ENCODE measurements around the gene SLC29A1.

SLC29A1 gene

GRCh38 chr6:44237813-44238433, 14.5 kb downstream of the SLC29A1 start:
- peak; percentile 79 for DNase-seq

DNA sequence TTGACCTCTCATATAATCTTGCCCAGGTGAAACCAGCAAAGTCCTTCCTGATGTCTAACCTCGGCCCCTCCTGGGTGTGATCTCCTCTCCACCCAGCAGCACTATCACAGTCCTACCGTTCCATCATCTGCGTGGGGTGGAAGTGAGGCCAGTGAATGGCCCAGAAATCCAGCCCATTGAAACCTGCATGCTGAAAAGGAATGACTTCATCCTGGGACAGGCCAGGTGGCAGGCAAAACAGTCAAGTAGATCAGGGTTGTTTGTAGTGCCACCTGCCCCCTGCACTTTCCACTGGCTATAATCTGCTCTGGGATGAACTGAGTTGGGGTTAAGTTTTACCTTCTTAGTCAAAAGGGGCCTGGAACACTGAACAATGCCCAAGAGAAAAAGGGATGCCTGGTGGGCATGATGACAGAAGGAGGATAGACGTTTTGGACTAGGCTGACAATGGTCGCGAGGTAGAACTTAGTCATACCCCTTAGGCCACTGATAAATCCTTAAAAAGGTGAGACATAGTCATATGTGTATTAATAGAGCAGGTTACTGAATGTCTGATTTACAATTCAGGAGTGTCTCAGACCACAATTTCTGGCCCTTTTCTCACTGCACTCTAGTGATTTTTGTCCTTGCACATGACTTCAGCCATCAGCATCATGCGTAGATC, 15.4 kb downstream of the SLC29A1 start:
- no peak for DNase-seq

GRCh38 chr6:44243345-44243744, 19.9 kb downstream of the SLC29A1 start:
- DNase-seq = no peak

- no peak for DNase-seq
These were observed 22.1 kb downstream of the SLC29A1 start for GRCh38 chr6:44245391-44245911.

GRCh38 chr6:44245912-44246662, 22.7 kb downstream of the SLC29A1 start:
- DNase-seq = peak; percentile 65

DNA sequence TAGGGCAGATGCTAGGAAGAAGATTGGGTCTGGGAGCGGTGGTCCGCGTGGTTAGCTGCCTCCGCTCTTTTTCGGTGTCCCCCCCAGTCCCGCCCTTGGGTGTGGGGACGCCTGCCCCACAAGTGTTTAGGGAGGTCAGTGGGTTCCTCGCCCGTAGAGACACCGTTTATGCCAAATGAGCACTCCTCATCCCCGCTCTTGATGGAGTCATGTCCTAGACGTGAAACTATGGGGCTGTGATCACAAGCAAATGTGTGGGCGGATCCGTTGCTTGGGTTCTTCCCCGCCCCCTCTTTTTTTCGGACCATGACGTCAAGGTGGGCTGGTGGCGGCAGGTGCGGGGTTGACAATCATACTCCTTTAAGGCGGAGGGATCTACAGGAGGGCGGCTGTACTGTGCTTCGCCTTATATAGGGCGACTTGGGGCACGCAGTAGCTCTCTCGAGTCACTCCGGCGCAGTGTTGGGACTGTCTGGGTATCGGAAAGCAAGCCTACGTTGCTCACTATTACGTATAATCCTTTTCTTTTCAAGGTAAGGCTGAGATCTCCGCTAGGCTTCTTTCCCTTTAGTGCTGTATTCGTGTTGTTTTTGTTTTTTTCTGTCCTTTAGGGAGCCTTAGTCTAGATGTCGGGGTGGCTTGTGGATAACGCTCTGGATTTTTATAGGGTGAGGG, 23.4 kb downstream of the SLC29A1 start, which contains the start of gene HSP90AB1:
TSS of gene HSP90AB1 (plus strand) at position 439 of the 675 bp plus-strand sequence. CDS start 1,529 bp downstream, outside the sequence.
- peak; percentile 95 for DNase-seq

DNA sequence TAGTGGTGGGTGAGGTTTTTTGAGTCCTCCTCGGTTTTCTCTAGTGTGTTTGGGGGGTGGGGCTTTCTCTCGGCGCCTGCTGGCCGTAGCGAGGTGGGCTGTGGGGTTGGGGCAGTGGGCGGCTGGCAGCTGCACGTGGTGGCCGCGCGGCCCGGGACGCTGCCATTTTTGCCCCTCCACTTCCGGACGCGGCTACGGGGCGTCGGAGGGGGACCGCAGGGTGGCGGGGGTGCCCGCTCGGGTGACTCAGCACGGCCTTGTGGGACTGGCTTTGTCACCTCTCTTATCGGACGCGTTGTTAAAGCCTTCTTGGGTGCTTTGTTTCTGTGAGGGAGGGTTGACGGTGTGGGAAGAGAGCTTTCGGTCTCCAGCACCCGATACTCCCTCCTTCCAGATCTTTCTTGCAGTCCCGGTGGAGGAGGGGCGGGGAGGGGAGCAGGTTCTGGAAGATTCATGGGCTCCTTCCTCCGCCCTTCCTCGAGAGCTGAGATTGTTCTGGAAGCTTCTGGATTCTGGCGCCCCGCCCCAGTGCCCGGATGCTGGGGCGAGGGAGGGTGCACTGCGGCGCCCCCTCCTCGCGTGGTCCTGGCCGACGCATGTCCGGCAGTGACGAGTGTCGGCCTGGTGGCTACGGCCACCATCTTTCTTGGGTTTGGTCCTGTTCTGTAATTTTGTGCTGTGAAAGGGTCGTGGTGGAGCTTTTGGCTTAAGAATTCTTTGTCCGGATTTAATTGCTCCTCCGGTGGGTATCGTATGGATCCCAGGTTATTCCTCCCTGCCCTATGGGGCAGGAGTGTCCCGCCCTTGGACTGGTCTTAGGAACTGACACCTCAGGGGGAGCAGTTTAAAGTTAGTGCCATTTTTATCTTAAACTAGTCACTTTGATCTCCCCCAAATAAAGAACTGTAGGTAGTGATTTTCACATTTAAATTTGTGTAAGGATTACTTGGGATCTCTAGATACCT, 24.2 kb downstream of the SLC29A1 start:
- peak; percentile 82 for DNase-seq

DNA sequence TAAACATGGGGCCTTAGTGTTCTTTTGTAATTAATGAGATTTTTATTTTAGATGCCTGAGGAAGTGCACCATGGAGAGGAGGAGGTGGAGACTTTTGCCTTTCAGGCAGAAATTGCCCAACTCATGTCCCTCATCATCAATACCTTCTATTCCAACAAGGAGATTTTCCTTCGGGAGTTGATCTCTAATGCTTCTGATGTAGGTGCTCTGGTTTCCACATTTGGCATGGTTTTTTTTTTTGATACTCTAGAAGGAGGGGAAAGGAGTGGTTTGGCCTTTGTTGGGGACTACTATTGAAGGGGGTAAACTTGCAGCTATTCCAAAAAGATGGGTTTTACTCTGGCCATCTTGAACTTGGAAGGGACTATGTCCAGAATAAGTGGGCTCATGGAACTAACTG, 25.2 kb downstream of the SLC29A1 start:
- DNase-seq = no peak

- no peak for DNase-seq
These were observed 25.8 kb downstream of the SLC29A1 start for GRCh38 chr6:44249082-44249748.

DNA sequence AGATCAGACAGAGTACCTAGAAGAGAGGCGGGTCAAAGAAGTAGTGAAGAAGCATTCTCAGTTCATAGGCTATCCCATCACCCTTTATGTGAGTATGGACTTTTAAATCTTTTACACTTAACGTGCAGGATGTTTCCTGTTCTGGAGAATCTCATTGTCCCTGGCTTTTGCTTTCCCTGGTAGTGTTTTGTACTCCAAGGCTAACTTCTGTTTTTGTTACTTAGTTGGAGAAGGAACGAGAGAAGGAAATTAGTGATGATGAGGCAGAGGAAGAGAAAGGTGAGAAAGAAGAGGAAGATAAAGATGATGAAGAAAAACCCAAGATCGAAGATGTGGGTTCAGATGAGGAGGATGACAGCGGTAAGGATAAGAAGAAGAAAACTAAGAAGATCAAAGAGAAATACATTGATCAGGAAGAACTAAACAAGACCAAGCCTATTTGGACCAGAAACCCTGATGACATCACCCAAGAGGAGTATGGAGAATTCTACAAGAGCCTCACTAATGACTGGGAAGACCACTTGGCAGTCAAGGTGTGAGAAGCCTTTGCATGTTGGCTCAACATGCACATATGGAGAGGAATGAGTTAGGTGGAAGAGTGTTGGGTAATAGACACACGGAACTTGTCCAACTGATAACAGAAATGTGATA, 26.8 kb downstream of the SLC29A1 start:
- no peak for DNase-seq

GRCh38 chr6:44250718-44251123, 27.3 kb downstream of the SLC29A1 start:
- DNase-seq = no peak

- no peak for DNase-seq
These were observed 28.5 kb downstream of the SLC29A1 start for GRCh38 chr6:44251576-44252524.

DNA sequence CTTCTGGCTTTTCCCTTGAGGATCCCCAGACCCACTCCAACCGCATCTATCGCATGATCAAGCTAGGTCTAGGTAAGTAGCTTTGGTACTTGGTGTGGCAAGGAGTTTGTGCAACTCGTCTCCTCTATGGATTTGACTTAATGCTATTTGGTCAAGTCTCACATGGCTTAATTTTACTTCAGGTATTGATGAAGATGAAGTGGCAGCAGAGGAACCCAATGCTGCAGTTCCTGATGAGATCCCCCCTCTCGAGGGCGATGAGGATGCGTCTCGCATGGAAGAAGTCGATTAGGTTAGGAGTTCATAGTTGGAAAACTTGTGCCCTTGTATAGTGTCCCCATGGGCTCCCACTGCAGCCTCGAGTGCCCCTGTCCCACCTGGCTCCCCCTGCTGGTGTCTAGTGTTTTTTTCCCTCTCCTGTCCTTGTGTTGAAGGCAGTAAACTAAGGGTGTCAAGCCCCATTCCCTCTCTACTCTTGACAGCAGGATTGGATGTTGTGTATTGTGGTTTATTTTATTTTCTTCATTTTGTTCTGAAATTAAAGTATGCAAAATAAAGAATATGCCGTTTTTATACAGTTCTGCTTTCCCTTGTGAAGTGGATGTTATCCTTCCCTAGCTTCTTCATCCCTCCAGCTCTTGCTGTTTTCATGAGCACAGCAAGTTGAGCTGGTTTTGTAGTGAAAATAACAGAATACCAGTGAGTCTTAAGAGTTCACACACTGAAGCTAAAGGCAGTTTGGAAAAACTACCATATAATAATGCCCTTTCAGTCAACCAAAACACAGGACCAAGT, 30.1 kb downstream of the SLC29A1 start:
- DNase-seq = peak; percentile 55

DNA sequence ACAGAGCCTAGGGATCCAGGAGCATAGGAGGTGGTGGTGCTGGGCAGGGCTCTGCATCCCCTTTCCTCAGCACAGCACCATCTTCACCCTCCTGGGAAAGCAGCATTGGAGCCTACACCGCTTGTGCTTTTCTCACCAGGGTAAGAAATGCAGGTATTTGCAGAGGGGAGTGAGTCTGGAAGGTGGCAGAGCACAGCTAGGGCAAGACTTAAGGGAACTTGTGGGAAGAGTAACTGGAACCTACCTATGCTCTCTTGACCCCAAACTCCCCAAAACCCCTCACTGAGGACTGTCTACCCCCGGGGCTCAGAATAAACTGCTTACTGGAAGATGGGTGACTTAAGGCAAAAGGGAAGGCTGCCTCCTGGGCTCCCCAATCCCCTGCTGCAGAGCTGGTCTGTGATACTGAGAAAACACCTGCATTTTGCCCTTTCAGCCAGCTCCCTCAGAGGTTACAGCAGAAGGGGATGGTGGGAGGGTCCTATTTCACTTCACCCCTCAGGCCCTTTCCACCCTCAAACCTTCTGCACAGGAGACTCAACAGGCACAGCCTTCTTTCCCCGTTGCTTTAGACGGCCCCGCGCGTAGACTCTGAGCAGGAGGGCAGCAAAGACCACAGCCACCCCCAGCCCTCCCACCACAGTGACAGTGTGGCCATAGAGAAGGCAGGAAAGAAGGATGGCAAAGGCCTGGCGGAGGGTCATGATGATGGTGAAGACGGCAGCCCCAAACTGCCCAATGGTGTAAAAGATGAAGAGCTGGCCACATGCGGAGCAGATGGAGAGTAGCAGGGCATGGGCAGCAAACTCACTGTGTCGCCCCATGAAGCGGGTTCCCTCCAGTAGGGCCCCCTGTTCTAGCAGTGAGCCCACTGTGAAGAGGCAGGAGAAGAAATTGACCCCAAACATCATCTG, 31.1 kb downstream of the SLC29A1 start:
- DNase-seq = no peak

DNA sequence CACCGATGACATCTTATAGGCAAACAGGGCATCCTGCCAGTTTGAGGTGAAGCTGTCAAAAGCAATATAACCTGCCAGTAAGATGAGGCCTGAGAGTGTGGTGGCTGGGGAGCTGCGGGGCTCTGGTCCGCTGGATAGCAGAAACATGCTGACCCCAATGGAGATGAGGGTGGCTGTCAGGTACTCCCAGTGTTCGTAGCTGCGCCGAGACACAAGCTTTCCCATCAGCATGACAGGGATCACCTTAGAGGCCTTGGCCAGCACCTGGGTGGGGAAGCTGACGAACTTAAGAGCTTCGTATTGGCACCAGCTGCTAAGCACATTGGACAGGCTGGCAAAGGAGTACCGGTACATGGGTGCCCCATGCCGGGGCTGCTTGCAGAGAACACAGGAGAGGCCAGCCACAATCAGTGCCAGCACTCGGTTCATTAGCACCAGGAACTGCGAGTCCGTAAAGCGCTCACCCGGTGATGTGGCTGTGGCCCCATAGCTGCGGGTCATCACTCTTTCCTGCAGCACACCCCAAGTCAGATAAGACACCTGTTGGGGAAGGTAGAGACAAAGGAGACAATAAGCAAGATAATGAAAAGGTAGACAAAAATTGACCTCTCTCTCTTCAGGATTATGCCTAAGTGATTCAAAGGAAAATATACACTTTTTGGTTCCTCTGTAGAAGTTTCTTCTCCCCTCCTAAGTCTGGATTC, 31.9 kb downstream of the SLC29A1 start:
- DNase-seq = no peak

- no peak for DNase-seq
These were observed 32.7 kb downstream of the SLC29A1 start for GRCh38 chr6:44255871-44256774.
